ENCODE data around the gene ATXN7L3.
A peak's percentile ranks its signal among the peaks of the same experiment; 100 is the strongest.

Gene ATXN7L3

DNA sequence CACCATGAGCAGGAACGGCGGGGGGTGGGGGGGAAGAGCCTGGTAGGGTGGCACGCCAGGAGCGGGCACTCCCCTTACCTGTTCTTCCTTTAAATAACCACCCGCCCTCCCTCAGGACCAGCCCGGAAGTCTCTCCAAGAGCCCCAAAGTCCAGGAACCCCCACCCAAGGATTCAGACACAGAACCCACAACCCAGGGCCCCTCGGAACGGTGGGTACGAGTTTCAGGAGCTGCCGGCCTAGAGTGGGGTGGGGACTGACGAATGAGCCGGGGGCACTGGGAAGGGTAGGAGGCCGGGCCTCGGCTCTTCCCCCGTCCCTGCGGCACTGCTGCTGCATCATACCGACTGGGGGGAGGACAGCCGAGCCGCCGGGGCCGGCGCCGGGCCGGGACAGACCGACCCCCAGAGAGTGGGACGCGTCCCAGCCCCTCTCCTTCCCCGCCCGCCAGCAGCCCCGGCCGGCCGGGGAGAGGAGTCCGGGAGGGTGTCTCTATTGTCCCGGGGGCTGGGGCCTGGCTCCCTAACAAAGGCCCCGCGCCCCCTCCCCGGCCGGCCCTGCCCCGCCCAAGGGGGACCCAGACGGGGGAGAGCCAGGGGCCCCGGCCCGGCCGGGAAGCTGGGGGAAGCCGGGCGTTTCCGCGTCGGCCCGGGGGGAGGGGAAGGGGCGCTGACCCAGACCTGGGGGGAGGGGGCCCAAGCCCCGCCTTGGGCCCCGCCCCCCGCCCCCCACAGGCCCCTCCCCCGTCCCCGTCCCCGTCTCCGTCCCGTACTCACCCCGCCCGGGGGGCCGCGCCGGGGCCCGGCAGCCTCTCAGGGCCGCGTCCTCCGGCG, 747 bp downstream of the ATXN7L3 start:
- POLR2A ChIA-PET: interaction anchor here (0.6 to 2.0 kb wide), 7 partner anchors 9 to 200 kb away, joined by 3 to 10 read pairs (median 3); partner anchors contain the start of genes TMUB2 and UBTF
- H3K4me3 ChIP-seq (ENCODE audit: low read depth, low read length): peak overlapping the region; percentile 79
- DNase-seq (ENCODE audit: low read depth, low spot score): no peak
- CTCF ChIA-PET: interaction anchor here (1.0 to 2.4 kb wide), 8 partner anchors 10 to 160 kb away, joined by 3 to 15 read pairs (median 6); no protein-coding TSS in a partner anchor
- no peak for TF ChIP-seq CTCF (IDR thresholded peaks at IDR 0.05; ENCODE audit: insufficient read depth, low read length, missing control alignments)

DNA sequence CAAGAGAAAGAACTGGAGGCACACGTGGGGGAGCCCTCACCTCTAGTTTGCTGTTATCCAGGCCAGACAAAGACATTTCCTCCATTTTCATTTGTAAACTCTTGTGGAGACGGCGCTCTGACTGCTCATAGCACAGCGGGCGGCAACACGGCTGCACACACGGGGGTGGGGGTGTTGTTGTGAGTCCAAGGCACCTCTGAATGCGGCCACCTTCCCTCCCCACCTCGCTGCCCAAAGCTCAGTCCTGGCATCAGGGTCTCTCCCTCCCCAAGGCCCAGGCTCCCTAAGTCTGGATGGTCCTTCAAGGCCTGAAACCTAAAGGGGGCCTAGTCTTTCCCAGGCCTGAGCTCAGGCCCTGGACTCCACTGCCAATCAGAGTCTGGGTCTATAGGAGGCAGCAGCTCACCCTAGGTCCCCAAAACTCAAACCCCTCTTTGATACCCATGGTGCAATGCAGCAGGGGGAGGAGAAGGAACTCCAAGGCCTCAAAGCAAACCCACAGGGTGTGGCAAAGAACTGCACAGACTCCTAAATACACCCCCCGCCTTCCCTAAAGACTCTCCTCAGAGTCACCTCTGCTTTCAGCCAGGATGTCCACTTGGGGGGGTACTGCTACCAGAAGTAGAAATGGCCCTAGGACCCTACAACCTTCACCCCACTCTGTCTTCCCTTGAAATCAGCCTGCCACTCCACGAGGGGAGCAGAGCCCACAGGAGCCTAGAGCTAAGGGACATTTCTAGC, 1.5 kb downstream of the ATXN7L3 start:
- CTCF ChIA-PET: interaction anchor here (1.0 to 2.4 kb wide), 8 partner anchors 9 to 160 kb away, joined by 3 to 15 read pairs (median 6); no protein-coding TSS in a partner anchor
- POLR2A ChIA-PET: interaction anchor here (0.6 to 2.0 kb wide), 5 partner anchors 10 to 199 kb away, joined by 3 to 10 read pairs (median 3); partner anchors contain the start of gene UBTF
- no peak for DNase-seq (ENCODE audit: low read depth, low spot score)
- H3K4me3 ChIP-seq (ENCODE audit: low read depth, low read length): peak overlapping the region; percentile 79
- TF ChIP-seq CTCF (IDR thresholded peaks at IDR 0.05; ENCODE audit: insufficient read depth, low read length, missing control alignments): no peak

GRCh38 chr17:44197107-44197506, 2.6 kb downstream of the ATXN7L3 start:
- no peak for TF ChIP-seq CTCF (IDR thresholded peaks at IDR 0.05; ENCODE audit: insufficient read depth, low read length, missing control alignments)
- DNase-seq (ENCODE audit: low read depth, low spot score): no peak
- H3K4me3 ChIP-seq (ENCODE audit: low read depth, low read length): no peak overlapping the region
- CTCF ChIA-PET: interaction anchor here (1.4 to 2.4 kb wide), 4 partner anchors 12 to 154 kb away, joined by 4 to 10 read pairs (median 6); no protein-coding TSS in a partner anchor
- POLR2A ChIA-PET: interaction anchor here (1.3 kb wide), 1 partner anchor 11 kb away, joined by 3 read pairs; no protein-coding TSS in a partner anchor

DNA sequence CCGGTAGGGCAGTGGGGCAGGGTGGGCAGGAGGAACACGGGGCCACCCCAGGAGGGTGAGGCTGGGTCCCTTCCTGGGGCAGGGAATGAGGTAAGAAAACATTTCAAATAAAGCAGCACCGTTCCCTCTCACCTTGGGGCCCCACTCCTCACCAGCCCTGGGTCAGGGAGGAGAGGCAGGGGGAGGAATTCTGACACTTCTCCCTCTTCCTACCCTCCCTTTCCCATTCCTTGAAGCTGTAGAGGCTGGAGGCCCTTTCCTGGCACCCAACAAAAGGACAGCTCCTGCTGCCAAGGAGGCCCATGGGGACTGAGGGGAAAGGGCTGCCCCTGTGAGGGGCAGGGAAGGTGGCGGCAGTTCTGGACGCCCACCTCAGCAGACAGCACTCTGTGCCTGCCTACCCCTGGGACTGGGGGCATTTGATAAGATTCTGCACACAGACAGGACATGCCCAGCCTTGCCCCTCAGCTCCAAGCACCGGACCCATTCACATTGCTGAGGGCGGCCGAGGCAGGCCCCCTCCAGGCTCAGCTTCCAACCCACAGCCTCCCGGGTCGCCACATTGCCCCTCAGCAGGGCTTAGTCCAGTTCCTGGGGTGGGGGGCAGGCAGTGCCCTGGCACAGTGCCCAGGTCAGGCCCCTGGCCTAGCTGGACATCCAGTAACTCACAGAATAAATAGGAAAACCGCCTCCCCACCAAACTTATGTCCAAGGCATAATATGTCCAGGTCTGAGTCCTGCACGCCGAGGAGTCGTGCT, 6.2 kb downstream of the ATXN7L3 start:
- no peak for DNase-seq (ENCODE audit: low read depth, low spot score)
- POLR2A ChIA-PET: no interaction called here
- TF ChIP-seq CTCF (IDR thresholded peaks at IDR 0.05; ENCODE audit: insufficient read depth, low read length, missing control alignments): no peak
- no peak overlapping the region for H3K4me3 ChIP-seq (ENCODE audit: low read depth, low read length)
- CTCF ChIA-PET: interaction anchor here (0.6 to 0.7 kb wide), 2 partner anchors 15 to 176 kb away, joined by 3 read pairs; no protein-coding TSS in a partner anchor

DNA sequence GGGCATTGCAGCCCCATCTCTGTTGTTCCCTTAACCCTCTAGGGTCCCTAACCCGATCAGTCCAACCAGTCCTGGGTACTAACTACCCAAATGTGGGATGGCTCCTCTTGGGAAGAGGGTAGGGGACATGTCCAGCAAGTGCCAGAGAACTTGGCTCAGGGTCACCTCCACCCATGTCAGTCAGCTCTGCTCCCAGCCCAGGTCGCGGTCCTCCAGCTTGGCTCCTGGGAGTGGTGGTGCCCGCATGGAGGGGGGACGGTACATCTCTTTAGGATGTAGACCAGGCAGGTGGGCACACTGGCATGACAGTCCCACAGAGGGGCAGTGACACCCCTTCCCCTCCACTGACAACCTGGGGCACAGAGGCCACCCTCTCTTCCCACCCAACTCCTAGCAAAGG, 6.9 kb downstream of the ATXN7L3 start:
- CTCF ChIA-PET: no interaction called here
- POLR2A ChIA-PET: no interaction called here
- H3K4me3 ChIP-seq (ENCODE audit: low read depth, low read length): no peak overlapping the region
- no peak for DNase-seq (ENCODE audit: low read depth, low spot score)
- no peak for TF ChIP-seq CTCF (IDR thresholded peaks at IDR 0.05; ENCODE audit: insufficient read depth, low read length, missing control alignments)

All from AG04449 (cell line).